ENCODE measurements around the gene PCDHA1.

DNA sequence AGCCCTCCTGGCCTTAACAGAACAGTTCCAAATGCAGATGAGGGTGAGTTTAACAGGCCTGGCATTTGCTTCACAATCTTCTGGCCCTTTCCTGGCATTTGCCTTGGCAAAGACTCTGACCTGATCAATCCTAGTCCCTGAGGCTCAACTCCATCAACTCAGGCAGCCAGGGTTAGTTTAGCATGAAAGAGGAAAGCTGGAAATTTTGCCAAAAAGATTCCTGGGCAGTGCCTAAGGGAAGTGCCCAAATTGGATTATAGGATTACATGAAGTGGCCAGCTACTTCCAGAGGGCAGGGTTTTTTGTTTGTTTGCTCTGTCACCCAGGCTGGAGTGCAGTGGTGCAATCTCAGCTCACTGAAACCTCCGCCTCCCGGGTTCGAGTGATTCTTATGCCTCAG lies 217.1 kb downstream of the PCDHA1 start:
- TF ChIP-seq POLR2A (IDR thresholded peaks at IDR 0.05; ENCODE audit: low read depth, low read length) (no peak), MYC (IDR thresholded peaks at IDR 0.05; ENCODE audit: low read depth, low read length) (no peak), CTCF (IDR thresholded peaks at IDR 0.05; ENCODE audit: extremely low read depth in 1 of 2, insufficient read depth in 1 of 2, low read depth in 1 of 2, low read length in 2 of 2) (no peak), MAX (IDR thresholded peaks at IDR 0.05; ENCODE audit: insufficient read depth, insufficient read length) (no peak), POLR2AphosphoS5 (IDR thresholded peaks at IDR 0.05; ENCODE audit: insufficient read depth, low read depth, low read length) (no peak), EZH2 (IDR thresholded peaks at IDR 0.05; ENCODE audit: borderline replicate concordance, low read depth, low read length, severe bottlenecking) (no peak), FOS (IDR thresholded peaks at IDR 0.05; ENCODE audit: borderline replicate concordance, insufficient read depth, low read length) (no peak), JUN (IDR thresholded peaks at IDR 0.05; ENCODE audit: borderline replicate concordance, insufficient read depth, insufficient read length, low read depth) (no peak), GATA2 (IDR thresholded peaks at IDR 0.05; ENCODE audit: insufficient read depth, insufficient read length, low read depth, low read length) (no peak)
